BLaER1 treated with 17β-estradiol and CSF1 and Interleukin-3, amounts not matched to agents 10 nM and 100 nM (cell line): Measurements from ENCODE around the gene FOXO3B.
A peak's percentile ranks its signal among the peaks of the same experiment; 100 is the strongest.
"Not testable (repeated sequence)": the region's sequence is repeated elsewhere in the genome, so short reads cannot be mapped to it uniquely, and the experiment has no call there.

Experiments used
- H3K27ac ChIP-seq, 11 experiments: shearing (Covaris generic); formaldehyde crosslinking; 2 replicates each; pipeline ENCODE4 v1.8.1; 2022
- H3K27me3 ChIP-seq, 11 experiments: shearing (Covaris generic); formaldehyde crosslinking; 2 replicates each; pipeline ENCODE4 v1.8.1; 2022
- H3K36me3 ChIP-seq, 11 experiments: shearing (Covaris generic); formaldehyde crosslinking; 2 replicates each; pipeline ENCODE4 v1.8.1; 2022
- H3K4me1 ChIP-seq, 10 experiments: shearing (Covaris generic); formaldehyde crosslinking; 2 replicates each; pipeline ENCODE4 v1.8.1; 2022
- H3K4me2 ChIP-seq, 11 experiments: shearing (Covaris generic); formaldehyde crosslinking; 2 replicates each; pipeline ENCODE4 v1.8.1; 2022
- H3K4me3 ChIP-seq, 10 experiments: shearing (Covaris generic); formaldehyde crosslinking; 2 replicates each; pipeline ENCODE4 v1.8.1; 2022
- H3K9ac ChIP-seq, 11 experiments: shearing (Covaris generic); formaldehyde crosslinking; 2 replicates each; pipeline ENCODE4 v1.8.1; 2022
- H3K9me3 ChIP-seq, 11 experiments: shearing (Covaris generic); formaldehyde crosslinking; replicated peaks in 1 of 11; 2 replicates each; pipeline ENCODE4 v1.8.1; 2022
- H4K20me1 ChIP-seq, 11 experiments: shearing (Covaris generic); formaldehyde crosslinking; 2 replicates each; pipeline ENCODE4 v1.8.1; 2022
- Cebpa-rat ChIP-seq, 11 experiments: shearing (Covaris generic); IDR thresholded peaks; 2 replicates each; pipeline ENCODE4 v1.8.1; 2022

The FOXO3B gene

DNA sequence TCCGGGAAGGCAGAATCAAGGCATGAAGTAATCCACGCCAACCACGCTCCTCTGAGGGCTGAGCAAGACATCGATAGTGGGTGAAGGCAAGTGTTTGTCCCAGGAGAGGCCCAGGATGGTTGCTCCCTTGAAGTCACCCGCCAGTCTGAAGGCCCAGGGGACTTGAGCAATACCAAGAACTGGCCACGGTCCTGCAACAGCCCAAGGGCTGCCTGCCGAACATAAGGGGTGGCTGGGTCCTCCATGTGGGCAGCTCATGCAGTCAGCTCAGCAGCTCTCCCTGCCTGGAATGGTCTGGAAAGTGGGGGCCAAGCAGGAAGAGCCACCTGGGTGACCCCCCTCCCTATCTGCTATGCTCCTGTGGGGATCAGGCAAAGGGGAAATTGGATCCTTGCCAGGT is 46.3 kb downstream of the FOXO3B start:
- H3K4me3 ChIP-seq, H3K9me3 ChIP-seq, H3K27me3 ChIP-seq, H3K9ac ChIP-seq, H3K27ac ChIP-seq, H3K36me3 ChIP-seq, H4K20me1 ChIP-seq: not testable (repeated sequence)
- H3K4me2 ChIP-seq, result peak overlapping the region in 8 of 11 experiments; percentile 40 to 82 (median 58); a peak in 15 of 22 replicates
- 0 out of 22 replicates have a peak, but pooled peaks of 1 of the 11 experiments have one; percentile 19 for TF ChIP-seq Cebpa-rat (IDR thresholded peaks at IDR 0.05)
- peaks cover 10 to 24% (median 21%) of the 10 kb centered on the region in 10 experiments; a peak in 18 of 20 replicates for H3K4me1 ChIP-seq

DNA sequence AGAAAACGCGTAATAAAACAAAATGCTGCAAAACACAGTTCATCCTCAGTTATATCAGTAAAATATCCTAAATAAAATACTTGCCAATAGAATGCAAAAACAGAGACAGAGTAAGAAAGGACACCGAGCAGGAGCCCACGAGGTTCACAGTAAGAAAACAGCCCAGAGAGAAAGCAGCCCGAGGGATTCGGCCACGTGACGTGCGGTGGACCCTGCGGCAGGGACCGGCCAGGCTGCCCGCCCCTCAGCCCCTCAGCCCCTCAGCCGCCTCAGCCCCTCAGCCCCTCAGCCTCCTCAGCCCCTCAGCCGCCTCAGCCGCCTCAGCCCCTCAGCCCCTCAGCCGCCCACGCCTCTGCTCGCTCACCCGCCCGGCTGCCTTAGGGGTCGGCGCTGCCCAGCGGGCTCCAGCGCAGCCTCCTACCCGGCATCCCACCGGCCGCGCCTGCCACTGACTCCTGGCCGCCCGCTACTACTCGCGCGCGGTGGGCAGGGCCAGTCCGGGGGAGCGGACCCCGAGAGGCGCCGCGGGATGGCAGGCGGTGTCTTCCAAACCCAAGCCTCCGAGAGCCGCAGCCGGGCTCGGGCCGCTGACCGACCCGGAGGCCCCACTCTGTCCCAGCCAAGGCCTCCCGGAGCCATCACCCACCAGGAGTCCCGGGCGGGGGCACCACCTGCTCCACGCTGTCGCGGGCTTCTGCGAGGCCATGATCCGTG is 47.4 kb downstream of the FOXO3B start:
- Histone ChIP-seq H3K4me3 (peak overlapping the region in 2 of 10 experiments; percentile 28 to 32; a peak in 1 of 20 replicates), H3K4me1 (peaks cover 10 to 24% (median 21%) of the 10 kb centered on the region in 10 experiments; a peak in 18 of 20 replicates), H3K9ac (peak overlapping the region in 2 of 11 experiments; percentile 41 to 58; a peak in 2 of 22 replicates), H3K27ac (peak overlapping the region in 5 of 11 experiments; percentile 13 to 72 (median 63); a peak in 7 of 22 replicates), H3K4me2 (peak overlapping the region; percentile 29 to 90 (median 82); a peak in 20 of 22 replicates)
- H3K27me3 ChIP-seq, H3K36me3 ChIP-seq, H3K9me3 ChIP-seq, H4K20me1 ChIP-seq: not testable (repeated sequence)
